B cell (primary cell): Measurements from ENCODE around the gene LENG1. TPM values are rescaled to one million over a fixed set of nuclear protein-coding genes. Genes with fewer than 3 reads are reported as not detected.
A peak's percentile ranks its signal among the peaks of the same experiment; 100 is the strongest.

Source experiments
- ATAC-seq: fragments of 200-7000 bp; cut with Tn5 transposase; one replicate; pipeline ENCODE4 v1.10.0; 2021; ENCODE audit warnings: low read depth, mild to moderate bottlenecking, moderate number of reproducible peaks, moderate library complexity
- CTCF ChIA-PET: fragments of 350-600 bp; sonication (Branson Sonifier 250); formaldehyde crosslinking; loops from one replicate; lab custom pipeline; 2021; ENCODE audit warnings: antibody characterized with exemption, inconsistent platforms; lab: Charles Lee
- POLR2A ChIA-PET: fragments of 350-600 bp; sonication (Branson Sonifier 250); formaldehyde crosslinking; loops from one replicate; lab custom pipeline; 2021; ENCODE audit warnings: antibody characterized with exemption; lab: Charles Lee
- DNase-seq: peaks from one replicate; pipeline ENCODE4 v3.0.0; 2013
- H2AFZ ChIP-seq: 2 replicates; pipeline ENCODE4 v1.6.1; 2012; ENCODE audit warnings: mild to moderate bottlenecking, low read depth, low read length; ENCODE audit not compliant: insufficient read depth, poor library complexity, severe bottlenecking
- H3K27ac ChIP-seq, 2 donors: 1 replicate in 1 of 2; 2 replicates in 1 of 2; pipeline ENCODE4 v1.5.1; 2012 to 2013; ENCODE audit warnings: low read length in 2 of 2, mild to moderate bottlenecking in 2 of 2, moderate library complexity in 1 of 2
- H3K27me3 ChIP-seq, 4 experiments: fragments of 200-600 bp in 1 of 4; sonication (generic) in 1 of 4; replicated peaks in 1 of 4; 1 replicate in 2 of 4; 2 replicates in 2 of 4; pipeline versions ENCODE4 v1.6.1 to v1.7.0; 2013 to 2016; ENCODE audit warnings: low read length in 3 of 4, mild to moderate bottlenecking in 2 of 4, mixed read lengths in 1 of 4, moderate library complexity in 1 of 4; ENCODE audit not compliant: insufficient read depth in 4 of 4, control insufficient read depth in 3 of 4; ENCODE audit errors: control extremely low read depth in 1 of 4
- H3K36me3 ChIP-seq, 2 experiments: replicated peaks in 1 of 2; 1 replicate in 1 of 2; 2 replicates in 1 of 2; pipeline versions ENCODE4 v1.6.1 to v1.7.1; 2013; ENCODE audit warnings: low read length in 1 of 2; ENCODE audit not compliant: insufficient read depth in 2 of 2, control insufficient read depth in 1 of 2; ENCODE audit errors: control extremely low read depth in 1 of 2, extremely low read depth in 1 of 2
- H3K4me1 ChIP-seq, 2 donors: fragments of 200-600 bp in 1 of 2; sonication (generic) in 1 of 2; 1 replicate in 1 of 2; 2 replicates in 1 of 2; pipeline versions ENCODE4 v1.5.1 to v1.6.1; 2013 to 2017; ENCODE audit warnings: low read length in 2 of 2; ENCODE audit not compliant: control insufficient read depth in 2 of 2, insufficient read depth in 2 of 2
- H3K4me2 ChIP-seq: replicated peaks from 2 replicates; pipeline ENCODE3; 2012; ENCODE audit warnings: mild to moderate bottlenecking, low read depth, low read length; ENCODE audit not compliant: poor library complexity, severe bottlenecking
- H3K4me3 ChIP-seq, 5 experiments: fragments of 200-600 bp in 1 of 5; sonication (generic) in 1 of 5; 1 replicate in 3 of 5; 2 replicates in 2 of 5; pipeline versions ENCODE4 v1.5.1 to v1.7.0; 2011 to 2016; ENCODE audit warnings: low read length in 4 of 5, mild to moderate bottlenecking in 4 of 5, low read depth in 2 of 5, control low read depth in 1 of 5, moderate library complexity in 1 of 5; ENCODE audit not compliant: insufficient read depth in 1 of 5; ENCODE audit errors: control extremely low read depth in 1 of 5, extremely low read depth in 1 of 5
- H3K79me2 ChIP-seq: fragments of 200-600 bp; sonication (generic); one replicate; pipeline ENCODE4 v1.6.0; 2016; ENCODE audit warnings: low read length; ENCODE audit not compliant: control insufficient read depth, insufficient read depth
- H3K9ac ChIP-seq: fragments of 200-600 bp; sonication (generic); 2 replicates; pipeline ENCODE4 v1.6.1; 2017; ENCODE audit warnings: mild to moderate bottlenecking, low read length, moderate library complexity
- H3K9me3 ChIP-seq, 3 donors: one replicate each; pipeline versions ENCODE4 v1.6.1 to v1.7.1; 2013; ENCODE audit warnings: low read length in 2 of 3; ENCODE audit not compliant: control insufficient read depth in 2 of 3, insufficient read depth in 1 of 3; ENCODE audit errors: control extremely low read depth in 1 of 3
- H4K20me1 ChIP-seq: 2 replicates; pipeline ENCODE4 v1.6.0; 2012; ENCODE audit warnings: mild to moderate bottlenecking, low read length; ENCODE audit not compliant: insufficient read depth, control insufficient read depth, poor library complexity, severe bottlenecking
- H3K27ac Mint-ChIP-seq: one replicate; pipeline ENCODE4 v1.8.0; 2021; ENCODE audit warnings: mixed read lengths
- H3K27me3 Mint-ChIP-seq: one replicate; pipeline ENCODE4 v1.8.0; 2021; ENCODE audit warnings: mixed read lengths
- H3K4me1 Mint-ChIP-seq: one replicate; pipeline ENCODE4 v1.8.0; 2021; ENCODE audit warnings: mixed read lengths
- H3K4me3 Mint-ChIP-seq: one replicate; pipeline ENCODE4 v1.8.0; 2021; ENCODE audit warnings: mixed read lengths
- H3K9me3 Mint-ChIP-seq: one replicate; pipeline ENCODE4 v1.8.0; 2022; ENCODE audit warnings: mixed read lengths; ENCODE audit not compliant: insufficient read depth
- EZH2 ChIP-seq: IDR thresholded peaks from 2 replicates; pipeline ENCODE4 v1.6.1; 2012; ENCODE audit warnings: borderline replicate concordance, low read depth, mild to moderate bottlenecking, moderate library complexity, low read length; ENCODE audit not compliant: insufficient read depth, poor library complexity, severe bottlenecking
- WGBS: methylation state at CpG from one replicate; pipeline ENCODE4 v1.1.5; 2013; ENCODE audit warnings: missing lambda C conversion rate; ENCODE audit not compliant: insufficient coverage; 5-methylcytosine and 5-hydroxymethylcytosine counted together
- intact Hi-C: fragments of 100-400 bp; cut with micrococcal nuclease; formaldehyde crosslinking; loops from one replicate; pipeline ENCODE4 v1.10.0; 2022
- polyA plus RNA-seq: library from polyadenylated mRNA; depleted of rRNA; stranded (reverse); fragments of >200 nt; gene quantifications from 2 replicates; pipeline ENCODE4 v1.2.3, GENCODE V29; 2012
- total RNA-seq, 2 donors: library from RNA; stranded (reverse); fragments of 120-200 nt in 1 of 2; gene quantifications; 1 replicate in 1 of 2; 2 replicates in 1 of 2; pipeline versions ENCODE4 v1.2.3 to v1.2.4, GENCODE V29; 2013 to 2022
- TF ChIP-seq, protein P1 (sequence below): fragments of 200-600 bp; IDR thresholded peaks from one replicate; pipeline ENCODE4 v1.8.0; 2022; ENCODE audit warnings: antibody characterized with exemption, mild to moderate bottlenecking

The LENG1 gene
- total and polyA plus RNA-seq, 2 donors (not counting 1 experiment from before 2014, with no cell fraction given): 9.2 to 16.5 TPM

DNA sequence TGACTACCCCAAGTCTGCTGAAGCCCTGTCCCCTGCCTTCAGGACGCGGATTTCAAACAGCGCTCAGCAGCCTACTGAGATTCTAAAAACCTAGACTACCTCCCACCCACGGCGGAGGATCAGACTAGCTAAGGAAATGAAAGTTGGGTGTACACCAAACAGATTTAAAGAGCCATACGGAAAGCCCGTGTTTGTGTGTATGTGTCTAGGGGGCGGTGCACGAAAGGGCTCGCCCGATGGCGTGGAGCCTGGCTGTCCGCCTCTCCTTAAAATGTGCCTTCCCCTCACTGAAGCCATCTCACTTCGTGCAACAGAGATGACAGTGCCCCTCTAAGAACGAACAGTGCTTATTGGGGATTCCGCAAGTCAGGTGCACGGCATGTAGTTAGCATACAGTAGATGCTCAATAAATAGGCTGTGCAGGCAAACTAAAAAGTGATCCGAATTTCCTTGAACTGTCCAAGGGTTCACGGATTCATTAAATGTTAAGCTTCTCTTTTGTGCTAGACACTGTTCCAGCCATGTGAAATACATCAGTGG is 639 bp downstream of the LENG1 start:
- Histone ChIP-seq H3K27me3 (no peaks in the 10 kb centered on the region), H3K79me2 (peaks cover 27% of the 10 kb centered on the region), H3K9me3 (no peaks in the 10 kb centered on the region), H4K20me1 (peaks cover 47% of the 10 kb centered on the region), H3K9ac (peak overlapping the region; percentile 89), H3K27ac (peak overlapping the region; percentile 70 to 81), H3K36me3 (peaks cover 2 to 47% of the 10 kb centered on the region in 2 experiments), H3K4me1 (peaks cover 30 to 43% of the 10 kb centered on the region in 2 donors), H2AFZ (peak overlapping the region; percentile 95), H3K4me3 (peak overlapping the region; percentile 67 to 95 (median 79)), H3K4me2 (peak overlapping the region; percentile 88)
- ChIA-PET POLR2A (interaction anchor here (0.7 to 2.7 kb wide), 6 partner anchors 11 to 1181 kb away, joined by 3 to 24 read pairs (median 8); partner anchors contain the start of genes CNOT3, KMT5C, MBOAT7 and PRPF31), CTCF (interaction anchor here (0.7 to 1.9 kb wide), 10 partner anchors 9 to 320 kb away, joined by 3 to 8 read pairs (median 5); partner anchors contain the start of genes CNOT3, MBOAT7 and TSEN34)
- peak; percentile 52 for DNase-seq
- Mint-ChIP-seq H3K9me3 (no peaks in the 10 kb centered on the region), H3K27ac (peak overlapping the region; percentile 100), H3K4me1 (peaks cover 42% of the 10 kb centered on the region), H3K4me3 (peak overlapping the region; percentile 100), H3K27me3 (peaks cover 3% of the 10 kb centered on the region)
- TF ChIP-seq EZH2: no peak
- TF ChIP-seq, protein P1, sequence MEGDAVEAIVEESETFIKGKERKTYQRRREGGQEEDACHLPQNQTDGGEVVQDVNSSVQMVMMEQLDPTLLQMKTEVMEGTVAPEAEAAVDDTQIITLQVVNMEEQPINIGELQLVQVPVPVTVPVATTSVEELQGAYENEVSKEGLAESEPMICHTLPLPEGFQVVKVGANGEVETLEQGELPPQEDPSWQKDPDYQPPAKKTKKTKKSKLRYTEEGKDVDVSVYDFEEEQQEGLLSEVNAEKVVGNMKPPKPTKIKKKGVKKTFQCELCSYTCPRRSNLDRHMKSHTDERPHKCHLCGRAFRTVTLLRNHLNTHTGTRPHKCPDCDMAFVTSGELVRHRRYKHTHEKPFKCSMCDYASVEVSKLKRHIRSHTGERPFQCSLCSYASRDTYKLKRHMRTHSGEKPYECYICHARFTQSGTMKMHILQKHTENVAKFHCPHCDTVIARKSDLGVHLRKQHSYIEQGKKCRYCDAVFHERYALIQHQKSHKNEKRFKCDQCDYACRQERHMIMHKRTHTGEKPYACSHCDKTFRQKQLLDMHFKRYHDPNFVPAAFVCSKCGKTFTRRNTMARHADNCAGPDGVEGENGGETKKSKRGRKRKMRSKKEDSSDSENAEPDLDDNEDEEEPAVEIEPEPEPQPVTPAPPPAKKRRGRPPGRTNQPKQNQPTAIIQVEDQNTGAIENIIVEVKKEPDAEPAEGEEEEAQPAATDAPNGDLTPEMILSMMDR: no peak
- 6% methylated on average over 8 of the region's 19 CpGs for WGBS
- intact Hi-C loops: loop anchor here (1.0 to 2.0 kb wide), 6 partner anchors 9 to 290 kb away; partner anchors contain the start of genes CNOT3, LENG8, NDUFA3 and PRPF31
- no peak for ATAC-seq

DNA sequence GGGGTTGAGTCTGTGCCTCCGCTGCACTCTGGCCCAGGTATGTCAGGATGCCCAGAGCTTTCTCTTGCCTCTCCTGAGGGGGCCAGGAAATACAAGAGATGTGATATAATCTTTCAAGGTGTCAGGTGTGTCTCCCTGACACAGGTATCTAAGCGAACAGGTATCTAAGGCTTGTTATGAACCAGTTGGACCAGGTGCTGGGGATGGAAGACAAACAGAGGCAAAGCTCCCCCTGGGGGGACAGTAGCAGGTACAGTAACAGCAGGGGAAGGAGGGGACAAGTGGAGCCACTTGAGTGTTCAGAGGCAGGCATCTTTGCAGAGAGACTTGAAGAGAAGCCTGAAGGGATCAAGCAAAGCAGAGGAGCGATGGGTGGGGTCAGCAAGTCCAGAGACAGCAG is 2.6 kb downstream of the LENG1 start:
- H3K4me3 ChIP-seq: no peak overlapping the region
- DNase-seq: no peak
- no peak overlapping the region for H3K9ac ChIP-seq
- H3K79me2 ChIP-seq: peaks cover 27% of the 10 kb centered on the region
- 100% methylated on average over 3 of the region's 3 CpGs for WGBS
- H2AFZ ChIP-seq: no peak overlapping the region
- H3K9me3 ChIP-seq: no peaks in the 10 kb centered on the region
- H3K4me1 ChIP-seq: peaks cover 22 to 31% of the 10 kb centered on the region in 2 donors
- no peak for ATAC-seq
- no peak overlapping the region for H3K27ac ChIP-seq
- H3K27me3 ChIP-seq: no peaks in the 10 kb centered on the region
- TF ChIP-seq EZH2: no peak
- TF ChIP-seq, protein P1: no peak
- H3K27me3 Mint-ChIP-seq: no peaks in the 10 kb centered on the region
- intact Hi-C loops: no loop called here
- CTCF ChIA-PET: no interaction called here
- H3K4me2 ChIP-seq: no peak overlapping the region
- H3K4me3 Mint-ChIP-seq: peak overlapping the region; percentile 43
- H3K27ac Mint-ChIP-seq: peak overlapping the region; percentile 50
- POLR2A ChIA-PET: interaction anchor here (1.1 kb wide), 1 partner anchor 20 kb away, joined by 5 read pairs; the partner anchor contains the start of gene CNOT3
- peaks cover 2 to 57% of the 10 kb centered on the region in 2 experiments for H3K36me3 ChIP-seq
- peaks cover 33% of the 10 kb centered on the region for H3K4me1 Mint-ChIP-seq
- no peaks in the 10 kb centered on the region for H3K9me3 Mint-ChIP-seq
- H4K20me1 ChIP-seq: peaks cover 63% of the 10 kb centered on the region
